GM12801 (cell line): ENCODE results near the gene MPI.

ENCODE experiments used
- CTCF ChIP-seq: IDR thresholded peaks from one replicate; pipeline ENCODE4 v1.5.1; 2011; ENCODE audit warnings: control low read depth; ENCODE audit not compliant: insufficient read length; ENCODE audit errors: extremely low read depth

The MPI gene

GRCh38 chr15:74872702-74873035 lies 17.2 kb upstream of the MPI start:
- TF ChIP-seq CTCF, result no peak

- TF ChIP-seq CTCF, result no peak
These were observed 16.6 kb upstream of the MPI start, which contains the start of gene SCAMP2 for GRCh38 chr15:74873036-74873755. Gene SCAMP2 (minus strand): TSS chr15:74873365. CDS start chr15:74873255, 110 bp downstream.

GRCh38 chr15:74873756-74874424 lies 16.0 kb upstream of the MPI start:
- TF ChIP-seq CTCF, result no peak

GRCh38 chr15:74878273-74878672 lies 11.6 kb upstream of the MPI start:
- no peak for TF ChIP-seq CTCF

GRCh38 chr15:74882528-74882927 lies 7.3 kb upstream of the MPI start:
- no peak for TF ChIP-seq CTCF

GRCh38 chr15:74884428-74885223 lies 5.2 kb upstream of the MPI start:
- TF ChIP-seq CTCF, result no peak

GRCh38 chr15:74885461-74885860 lies 4.4 kb upstream of the MPI start:
- no peak for TF ChIP-seq CTCF
